HepG2 (cell line): ENCODE measurements around the gene KRTAP5-2. TPM values are rescaled to one million over a fixed set of nuclear protein-coding genes. Genes with fewer than 3 reads are reported as not detected.
"Not testable (repeated sequence)": the region's sequence is repeated elsewhere in the genome, so short reads cannot be mapped to it uniquely, and the experiment has no call there.

Source experiments
- ATAC-seq: fragments of 200-7000 bp; cut with Tn5 transposase; 3 replicates; pipeline ENCODE4 v1.9.1; 2020; ENCODE audit warnings: mild to moderate bottlenecking, moderate library complexity
- BruUV-seq: library from RNA; stranded (reverse); fragments of 400-500 nt; replicated peaks from 2 replicates; lab custom pipeline; 2021; lab: Mats Ljungman, UMichigan
- CTCF ChIA-PET: fragments of 300-600 bp; formaldehyde crosslinking; extraction: SDS; loops from one replicate; lab custom pipeline; 2021; ENCODE audit warnings: low total read pairs, inconsistent platforms, low intra/inter-chr PET ratio; lab: Yijun Ruan, JAX
- POLR2A ChIA-PET: fragments of 350-600 bp; sonication (Branson Sonifier 250); formaldehyde crosslinking; loops from one replicate; lab custom pipeline; 2020; ENCODE audit warnings: antibody characterized with exemption, inconsistent platforms; lab: Yijun Ruan, JAX
- DNase-seq: peaks from one replicate; pipeline ENCODE4 v3.0.0-alpha.2; 2015; ENCODE audit warnings: low spot score
- FAIRE-seq: peaks from 3 replicates; lab custom pipeline; 2011; peaks lifted over from hg19 to GRCh38; lab: Jason Lieb, UNC
- H2AFZ ChIP-seq: one replicate; pipeline ENCODE4 v1.6.1; 2011; ENCODE audit warnings: low read length, inconsistent platforms
- H3K27ac ChIP-seq: fragments of 300-600 bp; 3 replicates; pipeline ENCODE4 v1.8.0; 2011; ENCODE audit warnings: mixed run types, mild to moderate bottlenecking, mixed read lengths, low read length, inconsistent platforms; ENCODE audit not compliant: insufficient read depth; ENCODE audit errors: extremely low read length
- H3K27me3 ChIP-seq, 2 experiments: fragments of 200-600 bp in 1 of 2; 2 replicates in 1 of 2; 3 replicates in 1 of 2; pipeline versions ENCODE4 v1.6.0 to v1.8.0; 2011; ENCODE audit warnings: low read length in 2 of 2, mild to moderate bottlenecking in 2 of 2, moderate library complexity in 2 of 2, inconsistent platforms in 1 of 2; ENCODE audit not compliant: insufficient read depth in 2 of 2, control insufficient read depth in 1 of 2
- H3K36me3 ChIP-seq, 2 experiments: fragments of 200-600 bp in 1 of 2; replicated peaks in 1 of 2; 2 replicates in 1 of 2; 3 replicates in 1 of 2; pipeline versions ENCODE4 v1.5.1 to v1.8.0; 2011; ENCODE audit warnings: low read length in 2 of 2, inconsistent platforms in 1 of 2; ENCODE audit not compliant: insufficient read depth in 2 of 2, control insufficient read depth in 1 of 2
- H3K4me1 ChIP-seq: 2 replicates; pipeline ENCODE4 v1.5.1; 2012; ENCODE audit warnings: low read length, inconsistent platforms; ENCODE audit not compliant: insufficient read depth
- H3K4me2 ChIP-seq: 2 replicates; pipeline ENCODE4 v1.6.0; 2011; ENCODE audit warnings: low read depth, low read length, inconsistent platforms
- H3K4me3 ChIP-seq, 3 experiments: fragments of 200-600 bp in 1 of 3; sonication (generic), shearing (Covaris generic) in 1 of 3; replicated peaks in 1 of 3; 2 replicates each; pipeline ENCODE4 v1.5.1; 2011 to 2016; ENCODE audit warnings: low read length in 3 of 3, inconsistent platforms in 2 of 3, low read depth in 2 of 3, mild to moderate bottlenecking in 2 of 3, control low read depth in 1 of 3, mixed read lengths in 1 of 3; ENCODE audit not compliant: insufficient read depth in 1 of 3
- H3K79me2 ChIP-seq: one replicate; pipeline ENCODE4 v1.6.1; 2011; ENCODE audit warnings: low read length, inconsistent platforms; ENCODE audit not compliant: insufficient read depth
- H3K9ac ChIP-seq: 2 replicates; pipeline ENCODE4 v1.6.0; 2011; ENCODE audit warnings: mild to moderate bottlenecking, low read depth, low read length, inconsistent platforms; ENCODE audit not compliant: insufficient read depth
- H3K9me3 ChIP-seq: 2 replicates; pipeline ENCODE4 v1.5.1; 2012; ENCODE audit warnings: mild to moderate bottlenecking, low read length
- H4K20me1 ChIP-seq: 2 replicates; pipeline ENCODE4 v1.6.0; 2011; ENCODE audit warnings: inconsistent platforms, mild to moderate bottlenecking, low read length, moderate library complexity; ENCODE audit not compliant: insufficient read depth
- ATM ChIP-seq: fragments of 450-650 bp; IDR thresholded peaks from 2 replicates; pipeline ENCODE4 v1.7.1; 2017; ENCODE audit warnings: mild to moderate bottlenecking, borderline replicate concordance
- MAZ ChIP-seq, 2 experiments: sonication (generic) in 1 of 2; formaldehyde crosslinking in 1 of 2; IDR thresholded peaks; 2 replicates each; pipeline versions ENCODE4 v1.5.0 to v1.6.1; 2012 to 2020; ENCODE audit warnings: low read depth in 2 of 2, mild to moderate bottlenecking in 2 of 2, borderline replicate concordance in 1 of 2, improper control_type of control experiment in 1 of 2, low read length in 1 of 2, missing genetic modification reagents in 1 of 2, moderate library complexity in 1 of 2
- NFE2L2 ChIP-seq: fragments of 150-350 bp; IDR thresholded peaks from 2 replicates; pipeline ENCODE4 v1.6.1; 2014; ENCODE audit warnings: low read length
- SOX6 ChIP-seq, 2 experiments: fragments of 450-650 bp in 1 of 2; sonication (generic) in 1 of 2; formaldehyde crosslinking in 1 of 2; IDR thresholded peaks; 2 replicates each; pipeline versions ENCODE4 v1.4.0 to v1.6.1; 2017 to 2020; ENCODE audit warnings: antibody characterized with exemption in 1 of 2, mild to moderate bottlenecking in 1 of 2, missing genetic modification reagents in 1 of 2
- XRCC5 ChIP-seq: fragments of 200-400 bp; formaldehyde crosslinking; optimal IDR thresholded peaks from 2 replicates; pipeline ENCODE3; 2017; ENCODE audit warnings: mild to moderate bottlenecking, low read length
- ZFY ChIP-seq: sonication (generic); formaldehyde crosslinking; IDR thresholded peaks from 2 replicates; pipeline ENCODE4 v1.4.0; 2020; ENCODE audit warnings: missing genetic modification reagents
- ZFYVE20 ChIP-seq: sonication (generic); formaldehyde crosslinking; IDR thresholded peaks from 2 replicates; pipeline ENCODE4 v1.8.0; 2023; ENCODE audit warnings: low read depth, mild to moderate bottlenecking, moderate library complexity, missing genetic modification reagents, borderline replicate concordance
- ZNF724P ChIP-seq: sonication (generic); formaldehyde crosslinking; IDR thresholded peaks from 2 replicates; pipeline ENCODE4 v1.8.0; 2022; ENCODE audit warnings: missing genetic modification reagents, borderline replicate concordance
- WGBS: methylation state at CpG from one replicate; pipeline ENCODE4 v1.1.6; 2017; ENCODE audit warnings: low lambda C conversion rate; 5-methylcytosine and 5-hydroxymethylcytosine counted together
- in situ Hi-C: cut with HindIII; loops from 2 replicates; pipeline ENCODE4 v1.10.0; 2017; ENCODE audit warnings: low pct_unique_long_range_greater_than_20kb; ENCODE audit not compliant: extremely low pct_ligation_motif_present
- intact Hi-C: fragments of 100-400 bp; cut with micrococcal nuclease; formaldehyde crosslinking; loops from one replicate; pipeline ENCODE4 v1.10.0; 2022; ENCODE audit not compliant: unreplicated experiment
- polyA plus RNA-seq, 8 experiments: library from polyadenylated mRNA; depleted of rRNA in 3 of 8; stranded (reverse) in 7 of 8; unstranded in 1 of 8; fragments of >200 nt; fragmentation: Illumina TruSeq in 4 of 8; extraction: Trizol in 4 of 8; gene quantifications; 2 replicates each; pipeline versions ENCODE4 v1.2.1 to v1.2.3, GENCODE V29; 2011 to 2016; ENCODE audit warnings: low read depth in 4 of 8, missing spikeins in 1 of 8, mixed read lengths in 1 of 8; ENCODE audit not compliant: insufficient read depth in 1 of 8
- total RNA-seq, 5 experiments: library from RNA; depleted of rRNA; stranded (reverse); fragments of >200 nt; fragmentation: Illumina TruSeq; extraction: Trizol; gene quantifications; 2 replicates each; pipeline ENCODE4 v1.2.3, GENCODE V29; 2016; ENCODE audit warnings: low read depth in 1 of 5
- TF ChIP-seq, protein P1 (sequence below): fragments of 450-650 bp; IDR thresholded peaks from 2 replicates; pipeline ENCODE4 v1.6.1; 2016
- TF ChIP-seq, protein P2 (sequence below): IDR thresholded peaks from 2 replicates; pipeline ENCODE4 v1.6.1; 2016; ENCODE audit warnings: missing genetic modification reagents, missing compliant biosample characterization
- TF ChIP-seq, protein P3 (sequence below): sonication (generic); formaldehyde crosslinking; conservative IDR thresholded peaks from 2 replicates; pipeline ENCODE4 v1.4.0; 2020; ENCODE audit warnings: missing genetic modification reagents
- TF ChIP-seq, protein P4 (sequence below): sonication (generic); formaldehyde crosslinking; IDR thresholded peaks from 2 replicates; pipeline ENCODE4 v1.9.0; 2022; ENCODE audit warnings: low read depth, missing genetic modification reagents

Gene KRTAP5-2
- total and polyA plus RNA-seq, 2 of the 13 experiments (the other 11 are each of a cell fraction or from before 2014, with no cell fraction given), result not detected

DNA sequence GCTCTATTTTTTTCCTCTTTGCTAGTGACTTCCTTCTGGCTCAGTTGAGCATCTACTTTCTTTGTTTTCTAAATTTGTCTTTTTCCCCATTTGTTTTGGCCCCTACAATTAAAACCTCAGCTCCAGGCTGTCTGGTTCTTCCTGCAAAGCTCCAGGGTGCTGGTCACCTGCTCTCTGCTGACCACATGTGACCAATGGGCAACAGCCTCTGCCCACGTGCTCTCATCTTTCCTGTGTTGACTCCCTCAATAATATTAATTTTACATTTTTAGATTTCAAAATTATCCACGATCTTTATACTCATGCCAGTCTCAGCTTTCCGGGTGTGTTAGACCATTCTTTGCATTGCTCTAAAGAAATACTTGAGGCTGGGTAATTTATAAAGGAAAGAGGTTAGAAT lies 312 bp upstream of the KRTAP5-2 start:
- H3K79me2 ChIP-seq, BruUV-seq, H3K9me3 ChIP-seq, in situ Hi-C loops, H3K4me2 ChIP-seq, H3K4me3 ChIP-seq, CTCF ChIA-PET, H3K9ac ChIP-seq, POLR2A ChIA-PET, H4K20me1 ChIP-seq, H2AFZ ChIP-seq, H3K36me3 ChIP-seq, FAIRE-seq, intact Hi-C loops, H3K27ac ChIP-seq, ATAC-seq, DNase-seq: not testable (repeated sequence)
- WGBS, result 6% methylated on average over 3 of the region's 3 CpGs
- Histone ChIP-seq H3K27me3 (peaks cover 0 to 21% of the 10 kb centered on the region in 2 experiments; a peak in 3 of 5 replicates), H3K4me1 (peaks cover 11% of the 10 kb centered on the region)
- TF ChIP-seq, protein P1, sequence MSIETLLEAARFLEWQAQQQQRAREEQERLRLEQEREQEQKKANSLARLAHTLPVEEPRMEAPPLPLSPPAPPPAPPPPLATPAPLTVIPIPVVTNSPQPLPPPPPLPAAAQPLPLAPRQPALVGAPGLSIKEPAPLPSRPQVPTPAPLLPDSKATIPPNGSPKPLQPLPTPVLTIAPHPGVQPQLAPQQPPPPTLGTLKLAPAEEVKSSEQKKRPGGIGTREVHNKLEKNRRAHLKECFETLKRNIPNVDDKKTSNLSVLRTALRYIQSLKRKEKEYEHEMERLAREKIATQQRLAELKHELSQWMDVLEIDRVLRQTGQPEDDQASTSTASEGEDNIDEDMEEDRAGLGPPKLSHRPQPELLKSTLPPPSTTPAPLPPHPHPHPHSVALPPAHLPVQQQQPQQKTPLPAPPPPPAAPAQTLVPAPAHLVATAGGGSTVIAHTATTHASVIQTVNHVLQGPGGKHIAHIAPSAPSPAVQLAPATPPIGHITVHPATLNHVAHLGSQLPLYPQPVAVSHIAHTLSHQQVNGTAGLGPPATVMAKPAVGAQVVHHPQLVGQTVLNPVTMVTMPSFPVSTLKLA, result peak; percentile 91

DNA sequence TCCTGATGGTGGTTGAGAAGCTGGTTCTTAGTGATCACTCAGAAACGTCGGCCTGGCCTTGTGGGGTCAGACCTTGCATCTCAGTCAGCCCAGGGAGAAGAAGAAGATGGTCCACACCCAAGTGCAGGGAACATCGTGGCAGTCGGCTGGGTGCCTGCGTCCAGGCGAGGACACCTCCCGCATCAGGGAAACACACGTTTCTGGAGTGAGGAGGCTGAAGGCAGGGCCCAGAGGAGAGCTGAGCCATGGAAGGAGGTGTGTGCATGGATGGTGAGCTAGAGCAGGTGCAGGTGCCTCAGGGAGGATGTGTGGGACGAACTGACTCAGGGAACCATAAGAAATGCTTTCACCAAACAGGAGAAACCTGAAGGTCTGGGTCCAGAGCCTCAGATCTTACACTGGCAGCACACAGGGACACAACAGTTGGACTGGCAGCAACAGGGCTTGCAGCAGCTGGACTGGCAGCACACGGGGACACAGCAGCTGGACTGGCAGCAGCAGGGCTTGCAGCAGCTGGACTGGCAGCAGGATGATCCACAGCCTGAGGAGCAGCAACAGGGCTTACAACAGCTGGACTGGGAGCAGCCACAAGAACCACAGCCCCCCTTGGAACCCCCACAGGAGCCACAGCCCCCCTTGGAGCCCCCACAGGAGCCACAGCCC lies 632 bp downstream of the KRTAP5-2 start:
- BruUV-seq, result no TSS peak
- no peak for FAIRE-seq
- 37% methylated on average over 9 of the region's 10 CpGs for WGBS
- no peak for TF ChIP-seq SOX6 (IDR thresholded peaks at IDR 0.05)
- TF ChIP-seq SOX6 (CRISPR knock-in tag; IDR thresholded peaks at IDR 0.05), result no peak
- TF ChIP-seq ZFYVE20 (CRISPR knock-in tag), result no peak
- no peak for TF ChIP-seq NFE2L2
- TF ChIP-seq ATM, result no peak
- TF ChIP-seq ZFY (CRISPR knock-in tag), result no peak
- TF ChIP-seq XRCC5, result no peak
- TF ChIP-seq, protein P2, sequence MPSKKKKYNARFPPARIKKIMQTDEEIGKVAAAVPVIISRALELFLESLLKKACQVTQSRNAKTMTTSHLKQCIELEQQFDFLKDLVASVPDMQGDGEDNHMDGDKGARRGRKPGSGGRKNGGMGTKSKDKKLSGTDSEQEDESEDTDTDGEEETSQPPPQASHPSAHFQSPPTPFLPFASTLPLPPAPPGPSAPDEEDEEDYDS (CRISPR knock-in tag), result no peak
- no peak for TF ChIP-seq MAZ (IDR thresholded peaks at IDR 0.05; ENCODE audit: borderline replicate concordance, low read depth, low read length)
- TF ChIP-seq MAZ (CRISPR knock-in tag; IDR thresholded peaks at IDR 0.05; ENCODE audit: low read depth), result no peak
- TF ChIP-seq, protein P3, sequence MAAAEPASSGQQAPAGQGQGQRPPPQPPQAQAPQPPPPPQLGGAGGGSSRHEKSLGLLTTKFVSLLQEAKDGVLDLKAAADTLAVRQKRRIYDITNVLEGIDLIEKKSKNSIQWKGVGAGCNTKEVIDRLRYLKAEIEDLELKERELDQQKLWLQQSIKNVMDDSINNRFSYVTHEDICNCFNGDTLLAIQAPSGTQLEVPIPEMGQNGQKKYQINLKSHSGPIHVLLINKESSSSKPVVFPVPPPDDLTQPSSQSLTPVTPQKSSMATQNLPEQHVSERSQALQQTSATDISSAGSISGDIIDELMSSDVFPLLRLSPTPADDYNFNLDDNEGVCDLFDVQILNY, result no peak
- TF ChIP-seq, protein P4, sequence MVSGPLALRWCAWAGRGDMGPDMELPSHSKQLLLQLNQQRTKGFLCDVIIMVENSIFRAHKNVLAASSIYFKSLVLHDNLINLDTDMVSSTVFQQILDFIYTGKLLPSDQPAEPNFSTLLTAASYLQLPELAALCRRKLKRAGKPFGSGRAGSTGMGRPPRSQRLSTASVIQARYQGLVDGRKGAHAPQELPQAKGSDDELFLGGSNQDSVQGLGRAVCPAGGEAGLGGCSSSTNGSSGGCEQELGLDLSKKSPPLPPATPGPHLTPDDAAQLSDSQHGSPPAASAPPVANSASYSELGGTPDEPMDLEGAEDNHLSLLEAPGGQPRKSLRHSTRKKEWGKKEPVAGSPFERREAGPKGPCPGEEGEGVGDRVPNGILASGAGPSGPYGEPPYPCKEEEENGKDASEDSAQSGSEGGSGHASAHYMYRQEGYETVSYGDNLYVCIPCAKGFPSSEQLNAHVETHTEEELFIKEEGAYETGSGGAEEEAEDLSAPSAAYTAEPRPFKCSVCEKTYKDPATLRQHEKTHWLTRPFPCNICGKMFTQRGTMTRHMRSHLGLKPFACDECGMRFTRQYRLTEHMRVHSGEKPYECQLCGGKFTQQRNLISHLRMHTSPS, result no peak
- no peak for TF ChIP-seq ZNF724P (CRISPR knock-in tag)

More for the DNA sequence above, 632 bp downstream of the KRTAP5-2 start:
- Histone ChIP-seq H3K27ac (no peak overlapping the region), H3K9me3 (no peaks in the 10 kb centered on the region), H3K27me3 (peaks cover 0 to 24% of the 10 kb centered on the region in 2 experiments; a peak in 3 of 5 replicates), H3K79me2 (no peaks in the 10 kb centered on the region), H3K36me3 (no peaks in the 10 kb centered on the region), H3K9ac (no peak overlapping the region), H3K4me2 (no peak overlapping the region), H2AFZ (no peak overlapping the region), H4K20me1 (no peaks in the 10 kb centered on the region), H3K4me1 (peaks cover 11% of the 10 kb centered on the region), H3K4me3 (no peak overlapping the region)
- ATAC-seq, result no peak
- in situ Hi-C loops, result no loop called here
- CTCF ChIA-PET, result interaction anchor here (2.8 kb wide), 1 partner anchor 31 kb away, joined by 13 read pairs; no protein-coding TSS in a partner anchor
- POLR2A ChIA-PET, result no interaction called here
- intact Hi-C loops, result no loop called here
- DNase-seq, result no peak
